ENCODE results near the gene DDX28.

GRCh38 chr16:68047987-68048386, 25.0 kb upstream of the DDX28 start:
- TF ChIP-seq EP300 (IDR thresholded peaks at IDR 0.05) (no peak), CTCF (IDR thresholded peaks at IDR 0.05) (no peak), JUN (IDR thresholded peaks at IDR 0.05) (no peak), RCOR1 (IDR thresholded peaks at IDR 0.05; ENCODE audit: low read depth, low read length) (no peak), JUNB (IDR thresholded peaks at IDR 0.05) (no peak), POLR2A (IDR thresholded peaks at IDR 0.05; ENCODE audit: low read length) (no peak), SREBF2 (IDR thresholded peaks at IDR 0.05) (no peak), SMC3 (IDR thresholded peaks at IDR 0.05) (no peak), MAX (IDR thresholded peaks at IDR 0.05) (no peak), ZNF302 (CRISPR knock-in tag; IDR thresholded peaks at IDR 0.05) (no peak)
